Ureter (tissue), 1 donor: Measurements from ENCODE around the gene KIF5A. TPM values are rescaled to one million over a fixed set of nuclear protein-coding genes. Genes with fewer than 3 reads are reported as not detected.

ENCODE experiments used
- DNase-seq: peaks from one replicate; pipeline ENCODE4 v3.0.0-alpha.2; 2020; ENCODE audit warnings: low spot score
- total RNA-seq: library from RNA; stranded (reverse); gene quantifications from one replicate; pipeline ENCODE4 v1.2.4, GENCODE V29; 2023
- donor health status: DM: yes; HTN: yes; CAD: no.

KIF5A gene
- total RNA-seq, 1 donor from 2014 or later = 0.99 TPM

DNA sequence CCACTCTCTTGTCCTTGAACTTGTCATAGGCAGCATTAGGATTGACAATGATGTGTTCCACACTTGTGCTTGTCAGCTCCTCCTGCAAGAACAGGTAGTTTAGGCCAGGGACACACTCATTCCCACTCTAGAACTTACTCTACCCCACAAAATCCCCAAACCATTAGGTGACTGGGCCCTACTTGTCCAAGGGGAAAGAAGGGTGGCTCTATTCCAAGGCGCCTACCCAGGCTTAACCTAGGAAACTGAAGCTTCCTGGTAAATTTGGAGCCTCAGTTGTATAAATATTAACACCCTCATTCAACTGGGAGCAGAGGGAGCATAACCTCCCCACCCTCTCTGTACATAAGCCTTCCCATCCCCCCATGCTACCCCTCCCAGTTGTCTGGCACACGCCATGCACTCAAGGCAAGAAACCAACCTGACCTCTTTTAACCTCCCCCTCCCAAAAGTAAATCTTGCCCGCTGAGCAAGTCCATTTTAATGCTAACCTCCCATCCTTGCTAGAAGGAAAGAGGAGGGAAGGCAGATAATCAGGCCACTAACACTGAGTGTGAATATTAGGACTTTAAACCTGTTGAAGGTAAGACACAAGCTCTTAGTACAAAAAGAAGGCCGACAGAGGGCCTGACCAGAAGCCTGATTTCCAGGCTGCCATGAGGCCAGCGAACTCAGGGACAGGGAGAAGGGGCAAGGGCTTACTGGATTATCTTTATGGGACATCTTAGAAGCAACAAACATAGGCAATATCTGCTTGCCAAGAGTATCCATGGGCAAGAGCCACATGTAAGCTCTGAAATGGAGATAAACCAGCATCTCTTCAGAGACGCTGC is 13.9 kb upstream of the KIF5A start:
- DNase-seq = no peak

DNA sequence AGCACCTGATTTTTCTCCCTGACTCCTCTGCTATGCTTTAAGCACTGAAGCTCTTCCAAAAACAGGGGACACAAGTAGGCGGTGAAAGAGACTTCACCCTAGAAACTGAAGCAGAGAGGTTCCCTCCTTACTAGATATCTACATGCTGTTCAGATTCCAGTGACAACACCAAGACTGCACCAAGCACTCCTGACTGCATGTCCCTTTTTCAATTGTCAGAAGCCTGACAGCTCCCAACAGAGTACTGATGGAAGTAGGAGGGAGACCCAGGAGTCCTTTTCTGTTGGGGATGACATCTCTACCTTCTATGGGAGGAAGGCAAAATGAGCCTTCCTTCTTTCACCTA is 13.3 kb upstream of the KIF5A start:
- no peak for DNase-seq

DNA sequence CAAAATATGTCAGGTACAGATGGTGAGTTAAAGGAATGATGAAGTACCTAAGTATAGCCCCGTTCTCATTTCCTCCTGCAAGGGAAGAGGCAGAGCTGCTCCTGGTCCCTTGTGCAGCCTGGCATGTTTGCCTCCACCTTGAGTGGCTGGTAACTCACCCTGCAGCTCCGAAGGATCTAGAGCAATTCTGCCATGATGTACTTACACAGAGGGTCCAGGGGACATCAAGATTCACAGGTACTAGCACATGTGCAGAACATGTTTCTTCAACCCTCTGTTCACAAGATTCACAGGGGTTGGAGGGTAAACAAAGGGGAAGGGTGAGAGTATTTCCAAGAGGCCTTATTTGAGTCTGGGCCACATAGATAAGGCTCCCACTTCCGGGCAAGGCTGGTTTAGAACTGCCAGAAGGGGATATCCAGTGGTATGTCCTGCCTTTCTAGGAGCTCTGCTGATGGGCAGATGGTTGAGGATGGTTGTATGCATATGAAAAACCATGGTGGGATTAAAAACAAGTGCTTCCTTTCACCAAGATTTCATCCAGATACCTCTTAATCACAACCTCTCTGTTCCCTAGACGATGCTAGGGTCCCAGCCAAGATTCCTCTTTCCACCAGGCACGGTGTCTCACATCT is 10.6 kb upstream of the KIF5A start:
- DNase-seq = no peak

DNA sequence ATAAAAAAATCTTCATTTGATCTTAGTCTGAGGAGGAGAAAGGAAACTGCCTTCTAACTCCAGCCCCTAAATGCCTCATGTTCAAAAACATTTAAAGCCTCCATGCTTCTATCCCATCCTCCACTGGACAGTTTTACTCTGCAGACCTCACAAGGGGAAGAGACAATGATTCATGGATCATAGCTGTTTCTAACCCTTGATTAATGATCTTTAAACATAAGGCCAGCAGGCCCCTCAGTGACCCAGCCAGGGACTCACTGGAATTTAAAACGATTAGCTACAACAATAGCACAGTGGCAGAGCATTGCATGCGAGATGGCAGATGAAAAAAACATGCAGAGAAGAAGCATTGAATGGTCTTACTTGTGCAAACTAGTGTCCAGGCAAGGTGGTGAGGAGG is 8.8 kb upstream of the KIF5A start:
- no peak for DNase-seq

DNA sequence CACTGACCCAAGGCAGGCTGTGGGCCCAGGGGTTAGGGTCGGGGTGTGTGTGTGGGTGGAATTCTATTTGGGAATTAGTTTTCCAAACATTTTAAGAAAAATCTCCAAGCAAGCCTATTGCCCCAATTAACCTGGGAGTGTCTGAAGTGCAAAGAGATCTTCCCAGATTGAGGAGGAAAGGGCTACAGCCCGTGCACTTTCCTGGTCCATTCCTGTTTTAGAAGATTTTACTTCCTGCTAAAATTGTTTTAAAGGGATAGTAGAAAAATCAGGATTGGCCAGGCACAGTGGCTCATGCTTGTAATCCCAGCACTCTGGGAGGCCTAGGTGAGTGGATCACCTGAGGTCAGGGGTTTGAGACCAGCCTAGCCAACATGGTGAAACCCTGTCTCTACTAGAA is 8.1 kb upstream of the KIF5A start:
- DNase-seq = no peak

DNA sequence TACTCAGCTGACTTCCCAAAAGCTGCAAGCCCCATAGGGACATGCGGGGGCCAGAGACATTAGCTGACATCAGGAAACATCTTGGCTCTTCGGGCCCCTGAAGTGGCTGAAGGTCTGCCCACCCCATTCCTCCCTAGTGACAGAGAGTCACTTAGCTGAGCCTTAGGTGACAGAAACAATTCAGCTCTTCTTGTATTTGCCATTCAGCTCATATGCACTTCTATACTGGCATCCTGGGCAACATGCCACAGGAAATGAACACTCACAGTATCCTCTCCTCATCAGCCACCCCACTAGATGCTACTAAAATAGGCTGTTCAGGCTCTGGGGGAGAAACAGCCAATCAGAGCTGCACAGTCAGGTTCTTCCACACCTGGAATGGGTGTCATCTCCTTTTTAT is 6.3 kb upstream of the KIF5A start:
- DNase-seq = no peak

DNA sequence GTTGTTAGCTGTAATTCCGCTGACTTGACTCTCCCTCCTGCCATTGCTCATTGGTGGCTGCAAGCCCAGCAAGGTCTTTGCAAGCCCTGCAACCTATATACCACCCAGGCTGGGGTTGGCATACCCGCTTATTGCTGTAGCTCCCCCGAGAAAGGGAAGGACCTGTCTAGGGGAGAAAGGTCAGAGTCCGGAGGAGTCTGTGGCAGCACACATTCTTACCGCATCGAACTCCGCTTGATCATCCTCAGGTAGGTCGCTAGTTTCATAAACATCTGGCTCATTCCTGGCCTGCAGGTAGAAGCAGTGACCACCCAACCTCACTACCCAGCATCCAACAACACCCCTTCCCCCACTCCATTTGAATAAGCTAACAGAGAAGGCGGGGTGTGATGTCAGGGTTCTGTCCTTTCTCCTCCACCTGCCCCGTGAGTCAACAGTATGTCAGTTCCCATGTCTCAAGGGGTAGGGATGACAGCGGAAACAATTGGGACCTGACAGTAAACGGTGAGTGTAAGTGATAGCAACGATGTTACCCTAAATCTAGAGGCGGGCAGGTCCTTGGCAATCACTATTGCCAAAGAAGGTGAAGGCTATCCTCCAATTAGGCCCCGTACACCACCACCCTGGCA is 3.9 kb upstream of the KIF5A start:
- DNase-seq = no peak

DNA sequence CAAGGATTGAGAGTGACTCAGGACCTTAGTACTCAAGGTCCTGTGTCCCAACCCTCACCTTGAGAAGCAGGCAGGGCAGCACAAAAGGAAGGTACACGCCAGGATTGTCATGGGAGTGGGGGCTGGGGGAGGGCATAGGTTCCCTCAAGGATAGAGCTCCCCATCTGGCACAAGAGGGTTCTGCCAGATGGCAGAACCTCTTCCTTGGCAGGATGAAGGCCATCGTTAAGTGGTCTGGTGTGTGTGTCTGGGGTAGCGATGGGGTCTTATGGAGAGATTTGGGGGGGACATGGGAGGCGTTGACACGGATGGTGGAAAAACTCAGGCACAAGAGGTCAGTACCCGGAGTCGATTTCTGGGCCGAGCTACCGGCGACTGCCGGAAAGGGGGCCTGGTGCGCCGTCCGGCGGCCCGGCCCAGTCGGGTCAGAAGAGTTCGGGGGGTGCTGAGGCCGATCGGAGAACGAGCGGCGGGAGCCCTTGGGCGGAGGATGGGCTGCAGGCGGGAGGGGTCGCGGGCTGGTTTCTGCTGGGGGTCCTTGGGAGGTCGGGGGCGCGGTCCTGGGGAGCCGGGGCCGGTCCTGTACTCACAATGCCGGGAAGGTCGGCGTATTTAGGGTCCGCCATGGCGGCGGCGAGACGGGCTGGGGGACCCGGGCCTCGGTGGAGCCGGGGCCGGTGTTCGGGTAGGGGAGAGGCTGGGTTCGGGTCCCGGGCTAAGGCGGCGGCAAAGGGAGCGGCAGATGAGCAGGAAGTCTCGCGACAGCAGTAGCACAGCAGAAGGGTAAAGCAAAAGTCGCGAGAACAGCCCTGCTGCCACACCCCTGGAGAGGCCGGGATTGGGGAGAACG is 3.2 kb upstream of the KIF5A start, which contains the start of gene DCTN2:
TSS of gene DCTN2 (minus strand) at position 755 of the 850 bp plus-strand sequence. CDS start at position 626, 129 bp downstream.
- peak; percentile 97 for DNase-seq

DNA sequence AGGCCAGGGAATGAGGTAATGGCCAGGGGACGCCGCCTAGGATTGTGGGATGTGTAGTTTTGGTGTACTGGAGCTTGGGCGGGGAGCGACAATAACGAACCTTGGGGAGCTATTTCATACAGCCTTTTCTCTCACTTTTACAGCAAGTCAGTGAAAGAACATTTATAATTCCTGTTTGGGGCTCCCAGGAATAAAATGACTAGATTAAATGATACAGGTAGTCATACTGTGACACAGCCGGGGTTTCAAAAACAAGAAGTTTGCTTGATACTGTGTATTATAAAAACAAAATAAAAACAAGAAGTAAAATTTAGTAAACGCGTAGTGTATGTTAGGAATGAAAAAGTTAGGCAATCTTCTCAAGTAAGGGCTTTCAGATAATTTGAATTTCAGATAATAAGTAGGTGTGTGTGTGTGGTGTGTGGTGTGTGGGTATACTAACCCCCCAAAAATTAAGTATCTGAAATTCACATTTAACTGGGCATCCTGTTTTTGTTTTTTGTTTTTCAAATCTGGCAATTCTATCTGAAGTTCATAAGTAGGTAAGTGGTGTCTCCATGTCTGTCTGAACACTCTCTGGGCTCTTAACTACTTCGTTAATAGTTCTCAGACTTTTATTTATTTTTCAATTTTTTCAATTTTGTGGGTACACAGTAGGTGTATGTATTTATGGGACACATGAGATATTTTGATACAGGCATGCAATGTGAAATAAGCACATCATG is 2.4 kb upstream of the KIF5A start:
- DNase-seq = no peak

DNA sequence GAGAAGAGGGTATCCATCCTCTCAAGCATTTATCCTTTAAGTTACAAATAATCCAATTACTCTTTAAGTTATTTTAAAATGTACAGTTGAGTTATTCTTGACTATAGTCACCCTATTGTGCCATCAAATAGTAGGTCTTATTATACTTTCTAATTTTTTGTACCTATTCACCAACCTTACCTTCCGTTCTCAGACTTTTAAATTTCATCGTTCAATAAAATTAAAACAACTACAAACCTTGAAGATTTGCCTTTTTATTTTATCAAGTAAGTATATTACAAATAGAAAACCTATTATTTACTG is 1.9 kb upstream of the KIF5A start:
- no peak for DNase-seq

DNA sequence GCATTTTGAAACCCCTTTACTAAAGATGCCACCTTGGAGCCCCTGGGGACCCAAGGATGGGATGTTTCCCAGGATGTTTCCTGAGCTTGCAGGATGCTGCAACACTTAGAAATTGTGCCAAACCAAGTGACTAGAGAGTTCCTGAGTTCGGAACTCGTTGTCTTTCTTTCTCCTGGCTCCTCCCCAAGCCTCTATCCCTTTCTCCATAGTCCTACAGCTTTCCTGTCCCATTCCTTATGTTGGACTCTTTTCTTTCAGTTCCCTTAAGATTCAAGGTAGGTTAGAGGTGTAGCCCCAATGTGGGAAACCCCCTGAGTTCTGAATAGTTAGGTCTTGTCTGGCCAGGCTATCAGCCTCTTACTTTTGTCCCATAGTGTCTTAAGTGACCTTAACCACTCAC is 1.4 kb upstream of the KIF5A start:
- DNase-seq = no peak

DNA sequence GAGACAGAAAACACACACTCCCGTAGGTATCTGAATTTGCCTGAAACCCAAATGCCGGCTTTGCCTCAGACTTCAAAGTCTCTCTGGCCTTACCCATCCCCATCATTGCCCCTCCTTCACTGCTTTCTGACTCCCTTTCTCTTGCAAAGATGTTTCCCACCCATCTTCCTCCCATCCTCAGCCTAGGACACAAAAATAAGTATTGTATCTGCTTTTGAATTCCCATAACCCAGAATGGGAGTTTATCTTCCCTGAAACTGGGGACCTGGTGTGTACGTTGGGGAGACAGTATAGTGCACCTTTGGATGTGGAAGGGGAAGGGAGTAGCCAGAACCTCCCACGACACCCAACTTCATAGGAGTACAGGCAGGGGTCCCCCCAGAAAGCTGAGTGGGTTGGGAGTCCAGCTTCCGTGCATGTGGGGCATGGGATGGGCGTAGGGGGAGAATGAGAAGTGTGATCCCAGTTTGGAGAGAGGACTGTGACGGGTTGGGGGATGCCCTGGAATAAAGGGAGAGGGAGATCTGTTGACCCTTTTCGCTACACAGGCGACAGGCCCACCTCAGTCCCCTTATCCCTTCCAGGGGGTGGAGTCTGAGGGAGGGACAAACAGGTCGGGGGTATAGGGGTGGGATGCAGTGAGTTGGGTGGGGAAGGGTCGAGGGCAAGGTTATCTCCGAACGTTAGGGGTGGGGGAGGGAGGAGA is 488 bp upstream of the KIF5A start:
- no peak for DNase-seq

DNA sequence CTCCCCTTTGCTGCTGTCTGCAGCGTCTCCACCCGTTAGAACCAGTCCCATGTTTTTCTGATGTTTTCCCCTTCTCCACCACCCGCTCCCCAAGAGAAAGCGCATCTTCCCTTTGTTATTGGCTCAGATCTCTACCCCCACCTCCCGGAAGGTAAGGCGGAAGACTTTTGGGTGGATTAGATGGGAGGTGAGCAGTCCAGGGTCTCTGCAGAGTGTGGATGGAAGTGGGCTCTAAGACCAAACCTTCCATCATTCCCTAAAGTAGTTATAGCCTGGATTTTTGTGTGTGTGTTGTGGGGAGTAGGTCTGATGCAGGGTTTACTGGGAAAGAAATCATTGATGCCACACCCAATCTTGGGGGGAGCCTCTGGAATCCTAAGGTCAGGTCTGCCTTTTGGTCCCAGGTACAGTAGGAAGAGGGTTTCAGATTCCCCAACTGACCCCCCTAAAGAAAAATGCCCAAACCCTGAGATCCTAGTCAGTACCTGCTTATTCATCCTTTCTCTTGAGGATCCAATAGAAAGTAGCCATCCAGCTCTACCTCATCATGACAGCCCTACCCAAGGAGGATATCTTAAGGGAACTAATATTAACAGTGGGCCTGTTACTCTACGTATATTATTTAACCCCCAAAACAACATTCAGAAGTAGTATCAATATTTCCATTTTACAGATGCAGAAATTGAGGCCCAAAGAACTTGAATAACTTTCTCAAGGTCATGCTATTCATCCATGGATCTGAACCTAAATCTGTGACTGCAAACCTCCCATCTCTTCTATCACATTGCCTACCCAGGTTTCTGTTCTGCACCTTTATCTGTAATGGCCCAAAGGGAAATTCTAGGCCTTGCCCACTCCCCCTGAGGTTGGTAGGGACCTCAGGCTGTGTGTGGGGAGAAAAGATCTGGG is 1.1 kb downstream of the KIF5A start:
- no peak for DNase-seq

DNA sequence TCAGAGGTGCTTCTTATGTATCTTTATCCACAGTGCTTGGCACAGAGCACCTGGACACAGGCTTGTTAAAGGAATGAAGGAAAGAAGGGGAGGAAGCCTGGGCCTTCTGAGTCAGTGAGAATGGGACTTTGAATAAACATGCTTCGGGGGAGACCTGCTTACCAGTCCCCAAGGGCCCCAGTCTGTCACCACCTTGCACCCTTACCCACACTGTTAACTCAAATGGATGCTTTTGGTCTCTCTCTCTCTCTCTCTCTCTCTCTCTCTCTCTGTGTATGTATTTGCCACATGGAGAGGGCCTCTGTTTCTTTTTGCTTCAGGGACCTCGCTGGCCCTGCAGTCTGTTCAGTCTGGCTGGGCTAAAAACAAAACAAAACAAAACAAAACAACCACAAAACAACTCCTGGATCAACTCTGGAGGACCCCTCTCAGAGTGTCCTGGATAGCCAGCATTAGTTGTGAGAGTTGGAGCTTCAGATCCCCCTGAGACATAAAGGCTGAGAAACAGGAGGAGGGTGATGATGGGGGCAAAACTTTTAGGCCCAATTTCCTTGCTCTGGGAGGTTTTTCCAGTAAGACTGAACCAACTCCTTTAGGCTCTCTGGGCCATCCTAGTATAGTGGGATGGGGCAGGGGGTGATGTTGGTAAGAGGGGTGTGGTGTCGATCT is 1.9 kb downstream of the KIF5A start:
- no peak for DNase-seq

DNA sequence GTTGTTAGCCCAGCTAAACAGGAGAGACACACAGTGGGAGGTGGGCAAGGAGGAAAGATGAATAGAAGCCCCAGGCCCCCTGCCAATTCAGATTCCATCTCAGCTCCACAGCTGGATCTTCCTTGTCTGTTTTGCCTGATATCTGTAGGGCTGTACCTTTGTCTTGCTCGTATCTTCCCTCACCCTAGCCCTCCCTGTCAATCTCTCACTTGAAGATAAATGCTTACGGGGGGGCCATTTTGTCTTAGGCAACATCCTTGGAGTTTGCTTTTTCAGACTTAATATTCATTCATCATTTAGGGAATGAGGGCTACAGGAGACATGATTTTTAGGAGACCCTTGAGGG is 2.4 kb downstream of the KIF5A start:
- no peak for DNase-seq

DNA sequence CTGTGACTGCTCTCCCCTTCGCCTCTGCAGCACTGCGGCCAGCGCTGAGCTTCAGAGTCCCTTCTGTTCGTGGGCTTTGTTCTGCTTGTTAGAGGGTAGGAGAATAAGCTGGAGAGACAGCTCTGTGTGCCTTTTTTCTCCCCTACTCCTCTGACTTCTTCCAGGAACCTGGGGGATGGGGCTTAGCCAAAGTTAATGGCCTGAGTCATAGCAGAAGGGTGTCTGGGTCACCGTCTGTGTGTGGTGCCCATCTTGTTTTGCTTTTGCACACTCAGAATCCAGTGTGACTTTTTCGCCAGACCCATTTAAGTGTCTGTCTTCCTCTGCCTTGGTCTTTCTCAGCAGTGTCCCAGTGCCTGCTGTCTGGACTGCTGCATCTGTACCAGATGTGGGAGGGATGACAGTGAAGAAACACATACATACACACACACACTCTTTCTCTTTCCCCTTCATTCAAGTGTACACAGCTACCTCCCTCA is 3.0 kb downstream of the KIF5A start:
- DNase-seq = no peak

DNA sequence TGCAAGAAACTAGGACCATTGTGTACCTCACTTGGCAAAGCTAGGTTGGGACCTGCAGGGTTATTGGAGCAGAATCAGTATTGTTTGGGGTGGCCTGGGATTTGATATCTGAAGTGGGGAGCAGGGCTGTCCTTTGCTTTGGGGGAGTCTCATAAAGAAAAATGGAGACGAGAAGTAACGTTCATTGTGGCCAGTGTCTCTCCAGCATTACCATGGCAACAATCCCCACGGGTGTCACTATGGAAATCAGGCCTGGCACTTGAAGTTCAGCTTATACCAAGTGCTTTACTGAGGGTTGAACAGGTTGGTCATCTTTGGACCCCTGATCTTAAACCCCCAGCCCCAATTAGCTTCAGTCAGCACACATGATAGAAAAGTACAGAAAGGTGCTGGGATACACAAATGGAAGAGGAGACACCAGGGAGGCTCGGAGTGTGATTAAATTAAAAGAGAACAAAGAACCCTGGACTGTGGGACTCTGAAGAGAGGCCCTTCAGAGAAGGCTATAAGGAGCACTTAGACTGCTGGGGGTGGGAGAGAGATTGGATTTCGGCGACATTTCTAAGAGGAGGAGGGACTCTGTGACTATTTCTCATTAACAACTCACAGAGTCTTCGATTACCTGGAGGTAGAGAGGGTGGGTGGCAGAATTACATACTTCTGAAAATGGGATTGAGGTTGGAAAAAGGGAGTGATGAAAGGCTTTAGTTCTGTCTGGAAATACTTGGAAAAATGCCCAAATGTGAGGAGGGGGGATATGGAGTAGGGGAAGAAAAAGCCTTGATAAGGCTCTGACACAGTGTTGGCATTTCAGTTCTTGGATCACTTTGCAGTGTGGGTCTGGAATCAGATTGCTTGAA is 3.7 kb downstream of the KIF5A start:
- no peak for DNase-seq

DNA sequence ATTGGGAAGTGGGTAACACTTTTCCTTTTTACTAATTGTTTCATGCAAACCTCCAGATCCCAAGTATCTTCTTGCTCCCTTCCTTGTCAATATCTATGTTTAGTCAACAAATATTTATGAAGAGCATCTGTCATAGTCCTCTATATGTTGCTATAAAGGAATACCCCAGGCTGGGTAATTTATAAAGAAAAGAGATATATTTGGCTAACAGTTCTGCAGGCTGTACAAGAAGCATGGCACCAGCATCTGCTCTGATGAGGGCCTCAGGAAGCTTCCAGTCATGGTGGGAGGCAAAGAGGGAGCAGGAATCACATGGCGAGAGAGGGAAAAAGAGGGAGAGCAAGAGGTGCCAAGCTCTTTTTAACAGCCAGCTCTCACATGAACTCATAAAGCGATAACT is 4.6 kb downstream of the KIF5A start:
- no peak for DNase-seq
